Measurements from ENCODE around the gene PAOX.
"Not testable (repeated sequence)": the region's sequence is repeated elsewhere in the genome, so short reads cannot be mapped to it uniquely, and the experiment has no call there.

Gene PAOX

GRCh38 chr10:133364645-133365431 lies 14.2 kb upstream of the PAOX start:
- no peak for DNase-seq (ENCODE audit: low read depth, low spot score)

- DNase-seq (ENCODE audit: low read depth, low spot score), result no peak
These were observed 13.5 kb upstream of the PAOX start for GRCh38 chr10:133365461-133366129.

- no peak for DNase-seq (ENCODE audit: low read depth, low spot score)
These were observed 13.0 kb upstream of the PAOX start for GRCh38 chr10:133366130-133366478.

GRCh38 chr10:133366751-133367150 lies 12.3 kb upstream of the PAOX start:
- DNase-seq (ENCODE audit: low read depth, low spot score), result no peak

- DNase-seq (ENCODE audit: low read depth, low spot score), result not testable (repeated sequence)
These were observed 11.6 kb upstream of the PAOX start for GRCh38 chr10:133367461-133367860.

DNA sequence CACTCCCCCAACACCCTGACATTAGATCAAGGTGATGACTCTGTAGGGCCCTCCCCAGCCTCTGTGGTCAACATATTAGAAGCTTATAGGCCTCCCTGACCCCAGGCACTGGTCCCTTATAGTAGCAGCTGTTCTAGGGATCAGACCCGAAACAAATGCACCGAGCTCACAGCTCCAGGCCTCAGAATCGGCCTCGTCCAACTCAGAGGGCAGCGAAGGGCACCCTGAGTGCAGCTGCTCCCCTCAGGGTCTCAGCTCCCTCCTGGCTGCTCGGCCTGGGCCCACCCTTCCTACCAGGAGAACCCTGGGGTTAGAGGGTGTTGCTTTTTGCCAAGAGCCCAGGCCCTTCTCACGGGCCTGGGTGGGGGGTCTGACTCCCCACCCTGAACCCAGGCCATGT lies 10.9 kb upstream of the PAOX start:
- no peak for DNase-seq (ENCODE audit: low read depth, low spot score)

DNA sequence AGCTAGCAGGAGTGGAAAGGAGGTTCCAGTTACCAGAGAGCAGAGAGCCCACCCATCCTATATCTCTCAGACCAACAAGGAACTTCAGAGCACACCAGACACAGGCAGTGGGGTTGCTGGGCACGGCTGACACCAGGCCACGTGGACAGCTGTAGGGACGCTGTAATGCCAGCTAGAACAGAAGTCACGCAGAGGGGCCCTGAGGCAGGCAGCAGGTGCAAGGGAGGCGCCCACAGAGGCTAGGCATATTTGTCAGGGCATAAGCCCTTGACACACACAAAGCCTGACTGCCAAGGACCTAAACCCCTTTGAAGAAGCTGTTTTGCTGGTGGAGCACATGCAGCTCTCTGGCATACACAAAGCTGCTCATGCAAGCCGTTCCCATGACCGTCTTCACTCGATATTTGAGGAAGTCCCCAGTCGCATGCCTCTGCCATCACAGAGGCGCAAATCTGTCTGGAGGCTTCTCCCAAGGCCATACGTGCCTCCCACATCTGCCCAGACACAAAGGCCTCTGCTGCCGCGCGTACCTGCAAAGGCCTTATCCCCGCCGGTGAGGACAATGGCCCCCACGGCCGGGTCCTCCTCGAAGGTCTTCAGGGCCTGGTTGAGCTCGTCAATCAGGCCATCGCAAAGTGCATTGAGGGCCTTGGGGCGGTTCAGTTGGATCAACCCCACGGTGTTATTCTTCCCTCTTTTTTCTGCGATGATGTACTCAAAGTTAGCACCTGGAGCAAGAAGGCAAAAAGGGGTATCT lies 8.9 kb upstream of the PAOX start:
- DNase-seq (ENCODE audit: low read depth, low spot score), result no peak

DNA sequence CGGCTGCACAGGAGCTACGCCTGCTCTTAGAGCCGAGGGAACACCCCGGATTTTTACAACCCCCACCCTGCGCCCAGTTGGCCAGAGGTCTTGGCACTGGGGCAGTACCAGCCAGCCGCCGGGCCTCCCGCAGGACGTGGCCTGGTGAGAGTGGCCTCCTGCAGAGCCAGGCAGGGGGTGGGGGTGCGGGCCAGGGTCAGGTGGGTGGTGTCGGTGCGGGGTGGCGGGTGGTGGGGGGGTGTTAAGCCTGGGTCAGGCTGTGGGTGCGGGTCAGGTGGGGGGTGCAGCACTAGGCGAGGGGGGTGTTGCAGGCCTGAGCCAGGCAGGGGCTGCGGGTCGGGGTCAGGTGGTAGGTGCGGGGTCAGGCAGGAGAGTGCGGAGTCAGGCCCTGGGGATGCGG lies 6.6 kb upstream of the PAOX start:
- DNase-seq (ENCODE audit: low read depth, low spot score), result no peak

DNA sequence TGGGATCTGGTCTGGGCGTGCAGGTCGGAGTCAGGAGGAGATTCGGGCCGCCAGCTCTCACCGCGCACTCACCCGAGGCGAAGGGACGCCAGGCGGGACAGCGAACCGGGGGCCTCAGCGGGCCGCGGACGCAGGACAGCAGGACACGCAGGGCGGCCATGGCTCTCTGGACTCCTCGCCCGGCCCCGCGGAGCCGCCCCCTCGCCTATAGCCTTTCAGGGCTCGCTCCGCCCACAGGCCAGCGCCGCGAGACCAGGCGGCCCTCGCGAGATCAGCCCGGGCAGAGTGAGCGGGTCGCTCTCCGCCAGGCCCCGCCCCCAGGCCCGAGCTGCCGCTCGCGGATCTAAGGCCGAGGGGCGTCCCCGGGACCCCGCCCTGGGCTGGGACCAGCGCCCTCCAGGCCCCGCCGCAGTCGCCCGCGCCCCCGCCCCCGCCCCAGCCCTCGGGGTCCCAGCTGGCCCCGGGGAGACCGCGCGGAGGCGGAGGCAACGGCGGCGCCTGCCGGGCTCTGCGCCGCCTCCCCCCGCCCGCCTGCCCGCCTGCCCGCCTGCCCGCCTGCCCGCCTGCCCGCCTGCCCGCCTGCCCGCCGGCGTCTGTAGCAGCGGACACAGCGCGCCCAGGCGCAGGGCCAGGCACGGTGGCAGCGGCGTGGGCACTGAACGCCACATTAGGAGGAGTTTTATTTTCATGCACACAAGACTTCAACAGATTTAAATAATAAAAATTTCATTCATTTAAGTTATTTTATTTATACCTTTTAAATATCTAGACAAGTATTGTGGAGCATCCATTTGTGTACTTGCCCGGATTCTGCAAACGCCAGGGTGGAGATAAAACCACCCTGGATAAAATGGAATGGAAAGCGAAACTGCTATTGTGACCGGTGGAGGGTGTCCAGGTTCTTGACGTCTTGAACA lies 5.6 kb upstream of the PAOX start, which contains the start of gene ECHS1:
ECHS1 (minus strand) TSS at position 181 of the 917 bp plus-strand sequence; CDS start at position 160, 21 bp downstream.
- DNase-seq (ENCODE audit: low read depth, low spot score), result peak; percentile 91

DNA sequence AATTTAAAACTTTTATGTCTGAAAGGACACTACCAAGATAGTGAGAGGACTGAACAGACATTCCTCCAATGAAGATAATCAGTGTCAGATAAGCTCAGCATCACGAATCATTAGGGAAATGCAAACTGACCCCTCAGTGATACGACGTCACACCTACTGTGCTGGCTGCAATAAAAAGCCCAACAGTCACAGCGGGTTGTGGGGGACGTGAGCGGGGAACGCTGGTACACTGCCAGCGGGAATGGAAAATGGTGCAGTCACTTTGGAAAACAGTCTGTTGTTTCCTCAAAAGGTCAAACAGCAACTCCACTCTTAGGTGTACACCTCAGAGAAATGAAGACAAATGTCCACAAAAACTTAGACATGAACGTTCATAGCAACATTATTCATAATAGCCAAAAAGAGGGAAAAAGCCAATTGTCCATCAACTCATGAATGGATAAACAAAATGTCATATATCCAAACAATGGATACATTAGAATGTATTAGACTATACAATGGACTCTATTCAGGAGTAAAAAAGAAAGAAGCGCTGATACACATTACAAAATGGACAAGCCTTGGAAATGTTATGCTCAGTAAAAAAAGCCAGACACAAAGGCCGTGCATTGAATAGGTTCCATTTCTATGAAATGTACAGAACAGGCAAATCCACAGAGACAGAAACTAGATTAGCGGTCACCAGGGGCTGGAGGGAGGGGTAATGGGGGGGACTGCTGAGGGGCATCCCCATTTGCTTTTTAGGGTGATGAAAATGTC lies 3.5 kb upstream of the PAOX start:
- DNase-seq (ENCODE audit: low read depth, low spot score), result no peak

- not testable (repeated sequence) for DNase-seq (ENCODE audit: low read depth, low spot score)
These were observed 2.9 kb upstream of the PAOX start for GRCh38 chr10:133376183-133376582.

GRCh38 chr10:133377025-133377817 lies 1.8 kb upstream of the PAOX start:
- no peak for DNase-seq (ENCODE audit: low read depth, low spot score)

GRCh38 chr10:133377818-133378250 lies 1.2 kb upstream of the PAOX start:
- no peak for DNase-seq (ENCODE audit: low read depth, low spot score)

DNA sequence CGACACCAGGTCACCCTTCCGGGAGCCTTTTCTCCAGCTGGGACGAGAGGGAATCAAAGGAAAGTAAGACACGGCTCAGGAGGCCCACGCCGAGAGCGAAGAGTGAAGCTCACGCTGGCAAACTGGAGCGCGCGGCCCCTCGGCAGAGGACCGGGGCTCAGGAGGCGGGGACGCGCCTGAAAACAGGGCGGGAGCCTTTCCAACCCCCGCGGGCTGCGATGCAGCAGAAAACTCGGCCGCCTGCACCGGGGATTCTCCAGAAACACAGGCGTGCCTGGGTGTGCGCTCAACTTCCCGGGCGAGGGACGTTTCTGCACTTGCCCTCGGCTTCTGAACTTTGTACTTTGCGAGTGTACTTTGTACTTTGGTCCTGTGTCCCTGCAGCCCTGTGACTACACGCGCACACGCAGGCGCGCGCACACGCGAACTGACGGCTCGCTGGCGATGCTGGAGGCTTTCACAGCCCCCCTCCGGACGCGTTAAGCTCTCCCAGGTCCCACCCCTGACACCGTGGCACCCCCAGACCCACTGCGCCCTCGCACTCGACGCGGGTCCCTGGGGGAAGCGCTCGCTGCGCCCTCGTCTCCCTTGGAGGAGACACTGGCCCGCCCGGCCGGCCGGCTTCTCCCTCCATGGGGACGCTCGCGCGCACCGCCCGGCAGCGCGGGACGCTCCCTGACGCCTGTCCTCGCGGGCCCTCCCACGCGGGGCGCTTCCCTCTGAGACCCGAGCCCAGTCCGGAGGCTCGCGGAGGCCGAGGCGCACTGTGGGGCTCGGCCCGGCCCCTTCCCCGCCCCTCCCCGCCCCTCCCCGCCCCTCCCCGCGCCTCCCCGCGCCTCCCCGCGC lies 588 bp upstream of the PAOX start:
- DNase-seq (ENCODE audit: low read depth, low spot score), result peak; percentile 52

- no peak for DNase-seq (ENCODE audit: low read depth, low spot score)
These were observed 972 bp downstream of the PAOX start for GRCh38 chr10:133379801-133380666.

GRCh38 chr10:133381036-133381435 lies 2.0 kb downstream of the PAOX start:
- no peak for DNase-seq (ENCODE audit: low read depth, low spot score)

GRCh38 chr10:133383551-133383950 lies 4.5 kb downstream of the PAOX start:
- DNase-seq (ENCODE audit: low read depth, low spot score), result no peak

GRCh38 chr10:133384071-133384470 lies 5.0 kb downstream of the PAOX start:
- DNase-seq (ENCODE audit: low read depth, low spot score), result no peak

Data from ELF-1 (cell line).